HepG2 (cell line): ENCODE data around the gene LGI4. TPM values are rescaled to one million over a fixed set of nuclear protein-coding genes. Genes with fewer than 3 reads are reported as not detected.

Experiments used
- AKAP8 ChIP-seq: sonication (generic); formaldehyde crosslinking; IDR thresholded peaks from 2 replicates; pipeline ENCODE4 v1.5.1; 2020; ENCODE audit warnings: mild to moderate bottlenecking, missing genetic modification reagents
- ASH2L ChIP-seq: fragments of 300-600, 200-600 bp; sonication (generic); IDR thresholded peaks from 2 replicates; pipeline ENCODE4 v1.7.0; 2017; ENCODE audit warnings: low read depth, mild to moderate bottlenecking, moderate library complexity, mixed read lengths, low read length; ENCODE audit not compliant: insufficient read length
- ATRX ChIP-seq: sonication (generic); formaldehyde crosslinking; IDR thresholded peaks from 2 replicates; pipeline ENCODE4 v1.4.0; 2020; ENCODE audit warnings: missing genetic modification reagents, borderline replicate concordance
- HOXA7 ChIP-seq: sonication (generic); formaldehyde crosslinking; IDR thresholded peaks from 2 replicates; pipeline ENCODE4 v1.8.1; 2022; ENCODE audit warnings: mild to moderate bottlenecking, missing genetic modification reagents, moderate library complexity
- HOXD1 ChIP-seq: sonication (generic); formaldehyde crosslinking; IDR thresholded peaks from 2 replicates; pipeline ENCODE4 v1.5.0; 2020; ENCODE audit warnings: missing genetic modification reagents
- MAZ ChIP-seq, 2 experiments: sonication (generic) in 1 of 2; formaldehyde crosslinking in 1 of 2; IDR thresholded peaks; 2 replicates each; pipeline versions ENCODE4 v1.5.0 to v1.6.1; 2012 to 2020; ENCODE audit warnings: low read depth in 2 of 2, mild to moderate bottlenecking in 2 of 2, borderline replicate concordance in 1 of 2, improper control_type of control experiment in 1 of 2, low read length in 1 of 2, missing genetic modification reagents in 1 of 2, moderate library complexity in 1 of 2
- PLSCR1 ChIP-seq: sonication (generic); formaldehyde crosslinking; IDR thresholded peaks from 2 replicates; pipeline ENCODE4 v1.5.0; 2020; ENCODE audit warnings: missing genetic modification reagents, mild to moderate bottlenecking, borderline replicate concordance
- PRDM15 ChIP-seq: sonication (generic); formaldehyde crosslinking; IDR thresholded peaks from 2 replicates; pipeline ENCODE4 v1.4.0; 2020; ENCODE audit warnings: missing genetic modification reagents
- RCOR2 ChIP-seq: IDR thresholded peaks from 2 replicates; pipeline ENCODE4 v1.6.1; 2016; ENCODE audit warnings: missing biosample characterization, missing genetic modification reagents
- SP4 ChIP-seq: sonication (generic); formaldehyde crosslinking; IDR thresholded peaks from 2 replicates; pipeline ENCODE4 v1.8.1; 2023; ENCODE audit warnings: mild to moderate bottlenecking, missing genetic modification reagents
- SPEN ChIP-seq: sonication (generic); formaldehyde crosslinking; IDR thresholded peaks from 2 replicates; pipeline ENCODE4 v1.5.1; 2020; ENCODE audit warnings: low read depth, mild to moderate bottlenecking, missing genetic modification reagents
- TCF7L2 ChIP-seq: IDR thresholded peaks from 2 replicates; pipeline ENCODE4 v1.6.1; 2011; ENCODE audit warnings: mild to moderate bottlenecking, low read depth, low read length, moderate library complexity
- TFE3 ChIP-seq: IDR thresholded peaks from 2 replicates; pipeline ENCODE4 v1.6.1; 2016
- ZNF207 ChIP-seq: fragments of 450-650 bp; IDR thresholded peaks from 2 replicates; pipeline ENCODE4 v1.6.1; 2016; ENCODE audit warnings: antibody characterized with exemption, borderline replicate concordance
- ZNF552 ChIP-seq: sonication (generic); formaldehyde crosslinking; IDR thresholded peaks from 2 replicates; pipeline ENCODE4 v1.9.0; 2022; ENCODE audit warnings: missing genetic modification reagents, mild to moderate bottlenecking, borderline replicate concordance
- ZNF556 ChIP-seq: sonication (generic); formaldehyde crosslinking; IDR thresholded peaks from 2 replicates; pipeline ENCODE4 v1.4.0; 2020; ENCODE audit warnings: mild to moderate bottlenecking, missing genetic modification reagents, borderline replicate concordance
- ZNF737 ChIP-seq: sonication (generic); formaldehyde crosslinking; IDR thresholded peaks from 2 replicates; pipeline ENCODE4 v1.5.0; 2020; ENCODE audit warnings: missing genetic modification reagents, mild to moderate bottlenecking, borderline replicate concordance
- ZNF773 ChIP-seq: sonication (generic); formaldehyde crosslinking; IDR thresholded peaks from 2 replicates; pipeline ENCODE4 v1.4.0; 2020; ENCODE audit warnings: missing genetic modification reagents, borderline replicate concordance
- ZSCAN30 ChIP-seq: sonication (generic); formaldehyde crosslinking; IDR thresholded peaks from 2 replicates; pipeline ENCODE4 v1.5.0; 2020; ENCODE audit warnings: mild to moderate bottlenecking, missing genetic modification reagents
- ZSCAN5A ChIP-seq: sonication (generic); formaldehyde crosslinking; IDR thresholded peaks from 2 replicates; pipeline ENCODE4 v1.8.0; 2022; ENCODE audit warnings: mild to moderate bottlenecking, missing genetic modification reagents, borderline replicate concordance
- polyA plus RNA-seq, 8 experiments: library from polyadenylated mRNA; depleted of rRNA in 3 of 8; stranded (reverse) in 7 of 8; unstranded in 1 of 8; fragments of >200 nt; fragmentation: Illumina TruSeq in 4 of 8; extraction: Trizol in 4 of 8; gene quantifications; 2 replicates each; pipeline versions ENCODE4 v1.2.1 to v1.2.3, GENCODE V29; 2011 to 2016; ENCODE audit warnings: low read depth in 4 of 8, missing spikeins in 1 of 8, mixed read lengths in 1 of 8; ENCODE audit not compliant: insufficient read depth in 1 of 8
- total RNA-seq, 5 experiments: library from RNA; depleted of rRNA; stranded (reverse); fragments of >200 nt; fragmentation: Illumina TruSeq; extraction: Trizol; gene quantifications; 2 replicates each; pipeline ENCODE4 v1.2.3, GENCODE V29; 2016; ENCODE audit warnings: low read depth in 1 of 5
- TF ChIP-seq, protein P1 (sequence below): sonication (generic); formaldehyde crosslinking; conservative IDR thresholded peaks from 2 replicates; pipeline ENCODE4 v1.5.0; 2020; ENCODE audit warnings: missing genetic modification reagents

The LGI4 gene
- total and polyA plus RNA-seq, 2 of the 13 experiments (the other 11 are each of a cell fraction or from before 2014, with no cell fraction given), result 2.8 TPM; not detected in 1

DNA sequence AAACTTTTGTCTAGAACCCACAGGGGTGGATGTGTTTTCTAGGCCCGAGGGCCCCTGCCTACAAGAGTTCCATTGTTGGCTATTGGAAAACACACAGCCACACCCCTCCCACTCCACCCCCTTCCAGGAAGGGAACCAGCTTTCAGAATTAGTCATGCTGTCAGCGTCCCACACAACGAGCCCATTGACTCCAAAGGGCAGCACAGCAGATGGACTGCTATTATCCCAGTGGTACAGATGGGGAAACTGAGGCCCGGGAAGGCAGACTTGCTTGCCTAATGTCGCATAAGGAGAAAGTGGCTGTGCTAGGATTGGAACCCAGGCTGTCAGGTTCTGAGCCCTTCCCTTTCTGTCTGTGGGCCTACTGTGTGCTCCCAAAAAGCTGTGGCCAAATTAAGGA is 27.3 kb downstream of the LGI4 start (continued):
- TF ChIP-seq, protein P1, sequence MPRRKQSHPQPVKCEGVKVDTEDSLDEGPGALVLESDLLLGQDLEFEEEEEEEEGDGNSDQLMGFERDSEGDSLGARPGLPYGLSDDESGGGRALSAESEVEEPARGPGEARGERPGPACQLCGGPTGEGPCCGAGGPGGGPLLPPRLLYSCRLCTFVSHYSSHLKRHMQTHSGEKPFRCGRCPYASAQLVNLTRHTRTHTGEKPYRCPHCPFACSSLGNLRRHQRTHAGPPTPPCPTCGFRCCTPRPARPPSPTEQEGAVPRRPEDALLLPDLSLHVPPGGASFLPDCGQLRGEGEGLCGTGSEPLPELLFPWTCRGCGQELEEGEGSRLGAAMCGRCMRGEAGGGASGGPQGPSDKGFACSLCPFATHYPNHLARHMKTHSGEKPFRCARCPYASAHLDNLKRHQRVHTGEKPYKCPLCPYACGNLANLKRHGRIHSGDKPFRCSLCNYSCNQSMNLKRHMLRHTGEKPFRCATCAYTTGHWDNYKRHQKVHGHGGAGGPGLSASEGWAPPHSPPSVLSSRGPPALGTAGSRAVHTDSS (CRISPR knock-in tag), result no peak
- TF ChIP-seq RCOR2 (CRISPR knock-in tag) (peak; percentile 65; the same call in 1 of the 2 replicates), TFE3 (0 out of 2 replicates have a peak, but pooled peaks have one; percentile 16), ZSCAN30 (CRISPR knock-in tag) (no peak), HOXA7 (CRISPR knock-in tag) (no peak), ZNF737 (CRISPR knock-in tag) (no peak), ZNF552 (CRISPR knock-in tag) (no peak), ZSCAN5A (CRISPR knock-in tag) (no peak), SP4 (CRISPR knock-in tag) (no peak), AKAP8 (CRISPR knock-in tag) (no peak), TCF7L2 (no peak), SPEN (CRISPR knock-in tag) (no peak), PLSCR1 (CRISPR knock-in tag) (no peak), ZNF556 (CRISPR knock-in tag) (no peak), ZNF773 (CRISPR knock-in tag) (no peak), ZNF207 (no peak), ASH2L (peak; percentile 11), MAZ (IDR thresholded peaks at IDR 0.05; ENCODE audit: borderline replicate concordance, low read depth, low read length) (0 out of 2 replicates have a peak, but pooled peaks have one; percentile 44), MAZ (CRISPR knock-in tag; IDR thresholded peaks at IDR 0.05; ENCODE audit: low read depth) (no peak), PRDM15 (no peak), HOXD1 (CRISPR knock-in tag) (no peak), ATRX (no peak)
